Stimulated activated naive CD8-positive, alpha-beta T cell treated with anti-CD3 and anti-CD28 coated beads, Interleukin-15, Interleukin-2, amounts not matched to agents 100 ng/mL and 50 ng/mL, for 24 hours (primary cell): ENCODE data around the gene CDKL5.

Experiments used
- H3K27ac Mint-ChIP-seq: one replicate; pipeline ENCODE4 v1.8.0; 2021; ENCODE audit warnings: mild to moderate bottlenecking, mixed read lengths
- H3K27me3 Mint-ChIP-seq: one replicate; pipeline ENCODE4 v1.8.0; 2021; ENCODE audit warnings: mixed read lengths
- H3K36me3 Mint-ChIP-seq: one replicate; pipeline ENCODE4 v1.8.0; 2021; ENCODE audit warnings: low read depth, mixed read lengths
- H3K4me1 Mint-ChIP-seq: one replicate; pipeline ENCODE4 v1.8.0; 2021; ENCODE audit warnings: low read depth, mixed read lengths
- H3K4me3 Mint-ChIP-seq: one replicate; pipeline ENCODE4 v1.8.0; 2021; ENCODE audit warnings: mild to moderate bottlenecking, mixed read lengths
- H3K9me3 Mint-ChIP-seq: one replicate; pipeline ENCODE4 v1.8.0; 2021; ENCODE audit warnings: mixed read lengths

CDKL5 gene

GRCh38 chrX:18698737-18699650 is 273.6 kb downstream of the CDKL5 start:
- no peaks in the 10 kb centered on the region for H3K27me3 Mint-ChIP-seq
- H3K36me3 Mint-ChIP-seq: no peaks in the 10 kb centered on the region
- no peaks in the 10 kb centered on the region for H3K9me3 Mint-ChIP-seq
- no peak overlapping the region for H3K27ac Mint-ChIP-seq
- H3K4me1 Mint-ChIP-seq: no peaks in the 10 kb centered on the region
- H3K4me3 Mint-ChIP-seq: no peak overlapping the region

- no peaks in the 10 kb centered on the region for H3K27me3 Mint-ChIP-seq
- no peak overlapping the region for H3K27ac Mint-ChIP-seq
- H3K36me3 Mint-ChIP-seq: no peaks in the 10 kb centered on the region
- H3K9me3 Mint-ChIP-seq: no peaks in the 10 kb centered on the region
- H3K4me1 Mint-ChIP-seq: no peaks in the 10 kb centered on the region
- no peak overlapping the region for H3K4me3 Mint-ChIP-seq
Observed at GRCh38 chrX:18701621-18702361, 276.4 kb downstream of the CDKL5 start.

- no peaks in the 10 kb centered on the region for H3K27me3 Mint-ChIP-seq
- no peak overlapping the region for H3K4me3 Mint-ChIP-seq
- H3K9me3 Mint-ChIP-seq: no peaks in the 10 kb centered on the region
- no peak overlapping the region for H3K27ac Mint-ChIP-seq
- peaks cover 2% of the 10 kb centered on the region for H3K4me1 Mint-ChIP-seq
- H3K36me3 Mint-ChIP-seq: no peaks in the 10 kb centered on the region
Observed at GRCh38 chrX:18702362-18703195, 277.2 kb downstream of the CDKL5 start.
